HepG2 (cell line): Measurements from ENCODE around the gene KCTD14. TPM values are rescaled to one million over a fixed set of nuclear protein-coding genes. Genes with fewer than 3 reads are reported as not detected.

Experiments
- E2F5 ChIP-seq: sonication (generic); formaldehyde crosslinking; conservative IDR thresholded peaks from 2 replicates; pipeline ENCODE4 v1.4.0; 2020; ENCODE audit warnings: missing genetic modification reagents
- ERF ChIP-seq: IDR thresholded peaks from 2 replicates; pipeline ENCODE4 v1.6.1; 2018; ENCODE audit warnings: missing biosample characterization, missing genetic modification reagents
- GATAD1 ChIP-seq: IDR thresholded peaks from 2 replicates; pipeline ENCODE4 v1.6.1; 2016; ENCODE audit warnings: missing genetic modification reagents, missing compliant biosample characterization
- MAZ ChIP-seq, 2 experiments: sonication (generic) in 1 of 2; formaldehyde crosslinking in 1 of 2; IDR thresholded peaks; 2 replicates each; pipeline versions ENCODE4 v1.5.0 to v1.6.1; 2012 to 2020; ENCODE audit warnings: low read depth in 2 of 2, mild to moderate bottlenecking in 2 of 2, borderline replicate concordance in 1 of 2, improper control_type of control experiment in 1 of 2, low read length in 1 of 2, missing genetic modification reagents in 1 of 2, moderate library complexity in 1 of 2
- MEF2D ChIP-seq: sonication (generic); formaldehyde crosslinking; IDR thresholded peaks from 2 replicates; pipeline ENCODE4 v1.5.1; 2020; ENCODE audit warnings: mild to moderate bottlenecking, missing genetic modification reagents
- MNT ChIP-seq: fragments of 450-650 bp; IDR thresholded peaks from 2 replicates; pipeline ENCODE4 v1.6.1; 2016
- NFYC ChIP-seq: IDR thresholded peaks from 2 replicates; pipeline ENCODE4 v1.6.1; 2016; ENCODE audit warnings: missing genetic modification reagents, missing compliant biosample characterization
- NR0B2 ChIP-seq: sonication (generic); formaldehyde crosslinking; IDR thresholded peaks from 2 replicates; pipeline ENCODE4 v1.4.0; 2020; ENCODE audit warnings: mild to moderate bottlenecking, missing genetic modification reagents
- SOX5 ChIP-seq: IDR thresholded peaks from 2 replicates; pipeline ENCODE4 v1.6.1; 2016; ENCODE audit warnings: borderline replicate concordance
- TEAD3 ChIP-seq: optimal IDR thresholded peaks from 2 replicates; pipeline ENCODE3; 2016; ENCODE audit warnings: borderline replicate concordance
- THRA ChIP-seq: sonication (generic); formaldehyde crosslinking; IDR thresholded peaks from 2 replicates; pipeline ENCODE4 v1.4.0; 2020; ENCODE audit warnings: missing genetic modification reagents, borderline replicate concordance
- U2AF1 ChIP-seq: fragments of 200-400 bp; formaldehyde crosslinking; optimal IDR thresholded peaks from 2 replicates; pipeline ENCODE3; 2017; ENCODE audit warnings: mild to moderate bottlenecking, low read depth, low read length
- ZNF142 ChIP-seq: sonication (generic); formaldehyde crosslinking; IDR thresholded peaks from 2 replicates; pipeline ENCODE4 v1.4.0; 2020; ENCODE audit warnings: missing genetic modification reagents
- ZNF160 ChIP-seq: sonication (generic); formaldehyde crosslinking; IDR thresholded peaks from 2 replicates; pipeline ENCODE4 v1.8.0; 2022; ENCODE audit warnings: mild to moderate bottlenecking, inconsistent platforms, missing genetic modification reagents
- ZNF383 ChIP-seq: sonication (generic); formaldehyde crosslinking; IDR thresholded peaks from 2 replicates; pipeline ENCODE4 v1.4.0; 2020; ENCODE audit warnings: missing genetic modification reagents, mild to moderate bottlenecking, borderline replicate concordance
- ZSCAN20 ChIP-seq: sonication (generic); formaldehyde crosslinking; IDR thresholded peaks from 2 replicates; pipeline ENCODE4 v1.4.0; 2020; ENCODE audit warnings: missing genetic modification reagents, mild to moderate bottlenecking, borderline replicate concordance
- polyA plus RNA-seq, 8 experiments: library from polyadenylated mRNA; depleted of rRNA in 3 of 8; stranded (reverse) in 7 of 8; unstranded in 1 of 8; fragments of >200 nt; fragmentation: Illumina TruSeq in 4 of 8; extraction: Trizol in 4 of 8; gene quantifications; 2 replicates each; pipeline versions ENCODE4 v1.2.1 to v1.2.3, GENCODE V29; 2011 to 2016; ENCODE audit warnings: low read depth in 4 of 8, missing spikeins in 1 of 8, mixed read lengths in 1 of 8; ENCODE audit not compliant: insufficient read depth in 1 of 8
- total RNA-seq, 5 experiments: library from RNA; depleted of rRNA; stranded (reverse); fragments of >200 nt; fragmentation: Illumina TruSeq; extraction: Trizol; gene quantifications; 2 replicates each; pipeline ENCODE4 v1.2.3, GENCODE V29; 2016; ENCODE audit warnings: low read depth in 1 of 5

KCTD14 gene
- total and polyA plus RNA-seq, 2 of the 13 experiments (the other 11 are each of a cell fraction or from before 2014, with no cell fraction given) = 10.3 to 15.6 TPM

- 0 out of 2 replicates have a peak, but pooled peaks have one; percentile 29 for TF ChIP-seq ZNF142
- TF ChIP-seq U2AF1 = no peak
- no peak for TF ChIP-seq E2F5 (CRISPR knock-in tag)
- peak; percentile 98 for TF ChIP-seq THRA (CRISPR knock-in tag)
- TF ChIP-seq ZNF383 = no peak
- TF ChIP-seq SOX5 (CRISPR knock-in tag) = no peak
- TF ChIP-seq GATAD1 = no peak
- no peak for TF ChIP-seq NR0B2 (CRISPR knock-in tag)
- TF ChIP-seq TEAD3 (CRISPR knock-in tag) = no peak
- no peak for TF ChIP-seq ZSCAN20 (CRISPR knock-in tag)
- TF ChIP-seq NFYC = no peak
- no peak for TF ChIP-seq ERF (CRISPR knock-in tag)
- no peak for TF ChIP-seq MAZ (IDR thresholded peaks at IDR 0.05; ENCODE audit: borderline replicate concordance, low read depth, low read length)
- TF ChIP-seq MAZ (CRISPR knock-in tag; IDR thresholded peaks at IDR 0.05; ENCODE audit: low read depth) = no peak
- TF ChIP-seq MNT = no peak
- TF ChIP-seq ZNF160 (CRISPR knock-in tag) = no peak
- TF ChIP-seq MEF2D (CRISPR knock-in tag) = no peak
Observed at GRCh38 chr11:78061088-78061920, 38.2 kb upstream of the KCTD14 start (continued).
